Tibial nerve (tissue), 3 donors: ENCODE measurements around the gene AK3.

Experiments used
- POLR2A ChIP-seq, 2 donors: fragments of 450-650 bp; IDR thresholded peaks; one replicate each; pipeline ENCODE4 v1.6.1; 2017; ENCODE audit warnings: antibody characterized with exemption in 2 of 2, mild to moderate bottlenecking in 2 of 2, moderate library complexity in 2 of 2
- TF ChIP-seq, protein P1 (sequence below), 5 experiments: fragments of 200-600 bp in 3 of 5; fragments of 450-650 bp in 2 of 5; sonication (generic) in 3 of 5; IDR thresholded peaks; one replicate each; pipeline ENCODE4 v1.5.1; 2016 to 2019; ENCODE audit warnings: antibody characterized with exemption in 5 of 5, mild to moderate bottlenecking in 3 of 5, moderate library complexity in 2 of 5

DNA sequence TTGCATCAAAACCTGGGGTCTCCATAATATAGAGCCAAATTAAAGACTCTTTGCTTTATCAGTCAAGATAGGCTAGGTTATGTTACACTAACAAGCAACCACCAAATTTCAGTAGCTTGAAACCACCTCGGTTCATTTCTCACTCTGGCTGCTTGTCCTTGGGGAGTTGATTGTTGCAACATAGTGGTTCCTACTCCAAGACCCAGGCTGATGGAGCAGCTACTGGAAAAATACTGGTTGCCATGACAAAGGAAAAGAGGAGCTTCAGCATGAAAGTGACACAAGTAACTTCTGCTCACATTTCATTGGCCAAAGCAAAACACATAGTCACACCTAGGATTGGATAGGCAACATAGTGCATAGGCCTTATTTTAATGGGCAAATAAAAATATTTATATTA is 33.2 kb upstream of the AK3 start:
- TF ChIP-seq, protein P1, sequence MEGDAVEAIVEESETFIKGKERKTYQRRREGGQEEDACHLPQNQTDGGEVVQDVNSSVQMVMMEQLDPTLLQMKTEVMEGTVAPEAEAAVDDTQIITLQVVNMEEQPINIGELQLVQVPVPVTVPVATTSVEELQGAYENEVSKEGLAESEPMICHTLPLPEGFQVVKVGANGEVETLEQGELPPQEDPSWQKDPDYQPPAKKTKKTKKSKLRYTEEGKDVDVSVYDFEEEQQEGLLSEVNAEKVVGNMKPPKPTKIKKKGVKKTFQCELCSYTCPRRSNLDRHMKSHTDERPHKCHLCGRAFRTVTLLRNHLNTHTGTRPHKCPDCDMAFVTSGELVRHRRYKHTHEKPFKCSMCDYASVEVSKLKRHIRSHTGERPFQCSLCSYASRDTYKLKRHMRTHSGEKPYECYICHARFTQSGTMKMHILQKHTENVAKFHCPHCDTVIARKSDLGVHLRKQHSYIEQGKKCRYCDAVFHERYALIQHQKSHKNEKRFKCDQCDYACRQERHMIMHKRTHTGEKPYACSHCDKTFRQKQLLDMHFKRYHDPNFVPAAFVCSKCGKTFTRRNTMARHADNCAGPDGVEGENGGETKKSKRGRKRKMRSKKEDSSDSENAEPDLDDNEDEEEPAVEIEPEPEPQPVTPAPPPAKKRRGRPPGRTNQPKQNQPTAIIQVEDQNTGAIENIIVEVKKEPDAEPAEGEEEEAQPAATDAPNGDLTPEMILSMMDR (IDR thresholded peaks at IDR 0.05), result no peak
- no peak for TF ChIP-seq POLR2A (IDR thresholded peaks at IDR 0.05)
